Body of pancreas (tissue), 4 donors: ENCODE measurements around the gene TEP1.

Source experiments
- POLR2A ChIP-seq, 3 donors: fragments of 450-650 bp; IDR thresholded peaks; one replicate each; pipeline ENCODE4 v1.6.1; 2016; ENCODE audit warnings: antibody characterized with exemption in 3 of 3, mild to moderate bottlenecking in 2 of 3
- TF ChIP-seq, protein P1 (sequence below), 7 experiments: fragments of 450-650 bp in 4 of 7; fragments of 200-600 bp in 3 of 7; sonication (generic) in 3 of 7; IDR thresholded peaks; one replicate each; pipeline ENCODE4 v1.5.1; 2016 to 2019; ENCODE audit warnings: antibody characterized with exemption in 7 of 7

- TF ChIP-seq POLR2A (IDR thresholded peaks at IDR 0.05), result no peak
- TF ChIP-seq, protein P1, sequence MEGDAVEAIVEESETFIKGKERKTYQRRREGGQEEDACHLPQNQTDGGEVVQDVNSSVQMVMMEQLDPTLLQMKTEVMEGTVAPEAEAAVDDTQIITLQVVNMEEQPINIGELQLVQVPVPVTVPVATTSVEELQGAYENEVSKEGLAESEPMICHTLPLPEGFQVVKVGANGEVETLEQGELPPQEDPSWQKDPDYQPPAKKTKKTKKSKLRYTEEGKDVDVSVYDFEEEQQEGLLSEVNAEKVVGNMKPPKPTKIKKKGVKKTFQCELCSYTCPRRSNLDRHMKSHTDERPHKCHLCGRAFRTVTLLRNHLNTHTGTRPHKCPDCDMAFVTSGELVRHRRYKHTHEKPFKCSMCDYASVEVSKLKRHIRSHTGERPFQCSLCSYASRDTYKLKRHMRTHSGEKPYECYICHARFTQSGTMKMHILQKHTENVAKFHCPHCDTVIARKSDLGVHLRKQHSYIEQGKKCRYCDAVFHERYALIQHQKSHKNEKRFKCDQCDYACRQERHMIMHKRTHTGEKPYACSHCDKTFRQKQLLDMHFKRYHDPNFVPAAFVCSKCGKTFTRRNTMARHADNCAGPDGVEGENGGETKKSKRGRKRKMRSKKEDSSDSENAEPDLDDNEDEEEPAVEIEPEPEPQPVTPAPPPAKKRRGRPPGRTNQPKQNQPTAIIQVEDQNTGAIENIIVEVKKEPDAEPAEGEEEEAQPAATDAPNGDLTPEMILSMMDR (IDR thresholded peaks at IDR 0.05), result peak; percentile 32 to 83 (median 77)
Measured at GRCh38 chr14:20327005-20327869, 86.1 kb downstream of the TEP1 start.
